Measurements from ENCODE around the gene BMPR1A. TPM values are rescaled to one million over a fixed set of nuclear protein-coding genes. Genes with fewer than 3 reads are reported as not detected.

BMPR1A gene
- total and polyA plus RNA-seq, 2 of the 4 experiments (the other 2 are of a cell fraction): 15.9 to 93.7 TPM

GRCh38 chr10:86848747-86849146 is 92.3 kb downstream of the BMPR1A start:
- Histone ChIP-seq H2AK9ac (replicated peaks; ENCODE audit: low read depth, low read length, poor library complexity) (no peak overlapping the region), H4K5ac (ENCODE audit: low read depth, low read length) (no peak overlapping the region), H3K9ac (ENCODE audit: low read depth, low read length) (no peak overlapping the region), H3K27ac (ENCODE audit: insufficient read depth, low read length) (no peak overlapping the region), H3K4me3 (ENCODE audit: insufficient read depth, low read depth, low read length) (no peak overlapping the region), H2AK5ac (ENCODE audit: low read depth, low read length) (no peak overlapping the region), H4K8ac (ENCODE audit: low read depth in 2 of 2, low read length in 2 of 2) (no peak overlapping the region), H3K56ac (ENCODE audit: extremely low read depth, insufficient read depth, low read length) (no peak overlapping the region), H3K23ac (ENCODE audit: low read depth, low read length) (no peak overlapping the region), H3K79me1 (ENCODE audit: low read depth in 1 of 2, low read length in 2 of 2) (peaks cover 9 to 43% of the 10 kb centered on the region in 2 experiments; a peak in 3 of 4 replicates), H4K91ac (ENCODE audit: insufficient read depth, low read depth, low read length) (no peak overlapping the region), H2BK20ac (ENCODE audit: low read depth, low read length) (no peak overlapping the region), H3K18ac (ENCODE audit: low read depth, low read length) (no peak overlapping the region), H2BK15ac (ENCODE audit: low read depth, low read length) (no peak overlapping the region), H3K4ac (ENCODE audit: low read depth, low read length) (no peak overlapping the region), H3K36me3 (ENCODE audit: control insufficient read depth, insufficient read depth, low read length) (peaks cover 6% of the 10 kb centered on the region; the same call in 1 of the 2 replicates), H2AFZ (replicated peaks; ENCODE audit: low read length, poor library complexity) (no peak overlapping the region), H2BK120ac (ENCODE audit: low read depth, low read length) (no peak overlapping the region), H2BK5ac (ENCODE audit: low read depth, low read length, poor library complexity, severe bottlenecking) (no peak overlapping the region), H3K14ac (replicated peaks; ENCODE audit: low read depth, low read length) (no peak overlapping the region), H3K4me1 (ENCODE audit: control insufficient read depth, insufficient read depth, low read length) (no peaks in the 10 kb centered on the region), H3K9me1 (ENCODE audit: insufficient read depth, low read length) (peaks cover 10% of the 10 kb centered on the region), H3K4me2 (ENCODE audit: low read depth, low read length) (no peak overlapping the region), H3K9me3 (ENCODE audit: control insufficient read depth, insufficient read depth, low read length) (no peaks in the 10 kb centered on the region), H4K20me1 (ENCODE audit: insufficient read depth, low read length) (no peaks in the 10 kb centered on the region), H3K27me3 (ENCODE audit: control insufficient read depth, insufficient read depth, low read length) (no peaks in the 10 kb centered on the region)
- CTCF ChIA-PET: interaction anchor here (1.0 kb wide), 1 partner anchor 10 kb away, joined by 3 read pairs; no protein-coding TSS in a partner anchor
- POLR2A ChIA-PET (ENCODE audit: unreplicated experiment): no interaction called here
- DNase-seq: no peak
- no peak for ATAC-seq (ENCODE audit: low read depth)
- TF ChIP-seq USF2 (IDR thresholded peaks at IDR 0.05; ENCODE audit: low read depth, low read length) (no peak), POLR2A (IDR thresholded peaks at IDR 0.05; ENCODE audit: low read depth, low read length) (no peak), MAFK (IDR thresholded peaks at IDR 0.05; ENCODE audit: low read depth, low read length) (no peak), RFX5 (IDR thresholded peaks at IDR 0.05; ENCODE audit: low read depth, low read length) (no peak), NFE2L2 (IDR thresholded peaks at IDR 0.05; ENCODE audit: low read depth, low read length) (no peak), BHLHE40 (IDR thresholded peaks at IDR 0.05; ENCODE audit: low read depth, low read length) (no peak), CEBPB (IDR thresholded peaks at IDR 0.05; ENCODE audit: low read depth, low read length) (no peak), CHD1 (IDR thresholded peaks at IDR 0.05; ENCODE audit: low read depth, low read length) (no peak), FOS (IDR thresholded peaks at IDR 0.05; ENCODE audit: low read depth, low read length) (no peak), SMC3 (IDR thresholded peaks at IDR 0.05; ENCODE audit: low read depth, low read length) (no peak), MXI1 (IDR thresholded peaks at IDR 0.05; ENCODE audit: borderline replicate concordance, low read depth, low read length) (no peak), MAZ (IDR thresholded peaks at IDR 0.05; ENCODE audit: borderline replicate concordance, low read depth, low read length) (no peak), RAD21 (IDR thresholded peaks at IDR 0.05; ENCODE audit: low read length) (no peak), ELK1 (IDR thresholded peaks at IDR 0.05; ENCODE audit: borderline replicate concordance, low read depth, low read length) (no peak), RCOR1 (IDR thresholded peaks at IDR 0.05; ENCODE audit: insufficient replicate concordance, low read length) (no peak)
- TF ChIP-seq, protein P1, sequence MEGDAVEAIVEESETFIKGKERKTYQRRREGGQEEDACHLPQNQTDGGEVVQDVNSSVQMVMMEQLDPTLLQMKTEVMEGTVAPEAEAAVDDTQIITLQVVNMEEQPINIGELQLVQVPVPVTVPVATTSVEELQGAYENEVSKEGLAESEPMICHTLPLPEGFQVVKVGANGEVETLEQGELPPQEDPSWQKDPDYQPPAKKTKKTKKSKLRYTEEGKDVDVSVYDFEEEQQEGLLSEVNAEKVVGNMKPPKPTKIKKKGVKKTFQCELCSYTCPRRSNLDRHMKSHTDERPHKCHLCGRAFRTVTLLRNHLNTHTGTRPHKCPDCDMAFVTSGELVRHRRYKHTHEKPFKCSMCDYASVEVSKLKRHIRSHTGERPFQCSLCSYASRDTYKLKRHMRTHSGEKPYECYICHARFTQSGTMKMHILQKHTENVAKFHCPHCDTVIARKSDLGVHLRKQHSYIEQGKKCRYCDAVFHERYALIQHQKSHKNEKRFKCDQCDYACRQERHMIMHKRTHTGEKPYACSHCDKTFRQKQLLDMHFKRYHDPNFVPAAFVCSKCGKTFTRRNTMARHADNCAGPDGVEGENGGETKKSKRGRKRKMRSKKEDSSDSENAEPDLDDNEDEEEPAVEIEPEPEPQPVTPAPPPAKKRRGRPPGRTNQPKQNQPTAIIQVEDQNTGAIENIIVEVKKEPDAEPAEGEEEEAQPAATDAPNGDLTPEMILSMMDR (conservative IDR thresholded peaks at IDR 0.05; ENCODE audit: low read depth, low read length): no peak
- BruUV-seq (replicated peaks): no TSS peak
- intact Hi-C loops (cut with micrococcal nuclease) (no loop called here), in situ Hi-C loops (cut with MboI; ENCODE audit: low sequenced_read_pairs) (no loop called here), dilution Hi-C loops (cut with HindIII; ENCODE audit: low sequenced_read_pairs, unreplicated experiment) (no loop called here)
